K562 (cell line): ENCODE results near the gene LENEP. TPM values are rescaled to one million over a fixed set of nuclear protein-coding genes. Genes with fewer than 3 reads are reported as not detected.
A peak's percentile ranks its signal among the peaks of the same experiment; 100 is the strongest.

ENCODE experiments used
- CCNT2 ChIP-seq: IDR thresholded peaks from 2 replicates; pipeline ENCODE4 v1.6.1; 2011; ENCODE audit warnings: borderline replicate concordance, low read depth, mild to moderate bottlenecking, moderate library complexity, mixed read lengths, low read length; ENCODE audit not compliant: insufficient read length; ENCODE audit errors: extremely low read depth
- FOXK2 ChIP-seq, 2 experiments: fragments of 450-650 bp; IDR thresholded peaks in 1 of 2; conservative IDR thresholded peaks in 1 of 2; 2 replicates each; pipeline ENCODE4 v1.6.1; 2016; ENCODE audit warnings: low read depth in 2 of 2, mild to moderate bottlenecking in 1 of 2
- HBP1 ChIP-seq: fragments of 450-650 bp; formaldehyde crosslinking; IDR thresholded peaks from 2 replicates; pipeline ENCODE4 v1.4.0; 2022; ENCODE audit warnings: missing genetic modification characterization
- KDM1A ChIP-seq, 2 experiments: fragments of 450-650 bp; IDR thresholded peaks; 2 replicates each; pipeline ENCODE4 v1.6.1; 2016; ENCODE audit warnings: mild to moderate bottlenecking in 2 of 2
- MLLT1 ChIP-seq, 2 experiments: fragments of 450-650 bp; IDR thresholded peaks; 2 replicates each; pipeline ENCODE4 v1.6.1; 2016
- POLR2A ChIP-seq: fragments of 450-650 bp; conservative IDR thresholded peaks from 2 replicates; pipeline ENCODE4 v1.6.1; 2016
- PREB ChIP-seq: sonication (generic); formaldehyde crosslinking; IDR thresholded peaks from 2 replicates; pipeline ENCODE4 v1.8.1; 2023; ENCODE audit warnings: mild to moderate bottlenecking, missing genetic modification reagents
- REST ChIP-seq, 2 experiments: fragments of 450-650 bp; formaldehyde crosslinking in 1 of 2; IDR thresholded peaks; 2 replicates each; pipeline versions ENCODE4 v1.4.0 to v1.6.1; 2014 to 2020; ENCODE audit warnings: mild to moderate bottlenecking in 2 of 2, borderline replicate concordance in 1 of 2, low read depth in 1 of 2
- SRSF1 ChIP-seq: fragments of 200-400 bp; formaldehyde crosslinking; IDR thresholded peaks from 2 replicates; pipeline ENCODE4 v1.6.1; 2017; ENCODE audit warnings: mild to moderate bottlenecking, low read depth, low read length, moderate library complexity
- ZBTB17 ChIP-seq: fragments of 450-650 bp; formaldehyde crosslinking; IDR thresholded peaks from 2 replicates; pipeline ENCODE4 v1.4.0; 2020; ENCODE audit warnings: mild to moderate bottlenecking
- ZBTB9 ChIP-seq: fragments of 450-650 bp; formaldehyde crosslinking; IDR thresholded peaks from 2 replicates; pipeline ENCODE4 v1.4.0; 2020; ENCODE audit warnings: mild to moderate bottlenecking, moderate library complexity
- ZNF41 ChIP-seq: fragments of 250-450 bp; sonication (Bioruptor Pico); conservative IDR thresholded peaks from 2 replicates; pipeline ENCODE4 v1.4.0; 2020; ENCODE audit warnings: mild to moderate bottlenecking
- ZNF77 ChIP-seq: fragments of 250-450 bp; sonication (Bioruptor Pico); IDR thresholded peaks from 2 replicates; pipeline ENCODE4 v1.5.0; 2020
- polyA plus RNA-seq, 8 experiments: library from polyadenylated mRNA; depleted of rRNA in 4 of 8; stranded (reverse) in 5 of 8; unstranded in 3 of 8; fragments of >200 nt; fragmentation: Nextera tagmentation in 2 of 8; fragmentation: Illumina TruSeq in 1 of 8; extraction: Ambion mirVana in 2 of 8; extraction: Trizol in 1 of 8; gene quantifications; 2 replicates each; pipeline versions ENCODE4 v1.2.1 to v1.2.3, GENCODE V29; 2011 to 2014; ENCODE audit warnings: inconsistent platforms in 1 of 8, missing spikeins in 1 of 8
- total RNA-seq, 7 experiments: library from RNA; depleted of rRNA in 6 of 7; stranded (reverse); fragments of >200 nt in 6 of 7; fragmentation: Illumina TruSeq in 2 of 7; extraction: Trizol in 2 of 7; gene quantifications; 2 replicates each; pipeline versions ENCODE4 v1.2.1 to v1.2.3, GENCODE V29; 2011 to 2021; ENCODE audit warnings: low replicate concordance in 1 of 7

LENEP gene
- total and polyA plus RNA-seq, 9 of the 15 experiments (the other 6 are each of a cell fraction or from before 2014, with no cell fraction given): 0.23 to 0.87 (median 0.67) TPM; not detected in 5

- TF ChIP-seq REST (IDR thresholded peaks at IDR 0.05; ENCODE audit: borderline replicate concordance) (no peak), REST (CRISPR knock-in tag; IDR thresholded peaks at IDR 0.05; ENCODE audit: low read depth) (0 out of 2 replicates have a peak, but pooled peaks have one; percentile 58), KDM1A (IDR thresholded peaks at IDR 0.05) (no peak), CCNT2 (no peak), ZNF41 (peak; percentile 35; the same call in 1 of the 2 replicates), ZBTB17 (CRISPR knock-in tag) (no peak), PREB (CRISPR knock-in tag) (0 out of 2 replicates have a peak, but pooled peaks have one; percentile 59), HBP1 (CRISPR knock-in tag) (0 out of 2 replicates have a peak, but pooled peaks have one; percentile 5), FOXK2 (conservative IDR thresholded peaks at IDR 0.05 in 1 of 2, IDR thresholded peaks at IDR 0.05 in 1 of 2; ENCODE audit: low read depth in 2 of 2) (peak in 1 of 2 experiments; percentile 63; a peak in 2 of 4 replicates), MLLT1 (IDR thresholded peaks at IDR 0.05) (peak in 1 of 2 experiments; percentile 39; a peak in 2 of 4 replicates), ZBTB9 (CRISPR knock-in tag) (0 out of 2 replicates have a peak, but pooled peaks have one; percentile 18), POLR2A (peak; percentile 80), ZNF77 (CRISPR knock-in tag) (no peak), SRSF1 (no peak)
Measured at GRCh38 chr1:154974808-154975408, 18.5 kb upstream of the LENEP start (continued).
